22Rv1 (cell line): Measurements from ENCODE around the gene TMEM120A.

ENCODE experiments used
- H3K27ac ChIP-seq: fragments of 450-650 bp; 2 replicates; pipeline ENCODE4 v1.5.1; 2017
- CTCF ChIP-seq: fragments of 450-650 bp; IDR thresholded peaks from 2 replicates; pipeline ENCODE4 v1.5.1; 2017; ENCODE audit warnings: mild to moderate bottlenecking
- ZFX ChIP-seq: fragments of 450-650 bp; IDR thresholded peaks from 2 replicates; pipeline ENCODE4 v1.6.1; 2017; ENCODE audit warnings: antibody characterized with exemption, borderline replicate concordance

TMEM120A gene

GRCh38 chr7:75953931-75954330 is 40.5 kb downstream of the TMEM120A start:
- TF ChIP-seq ZFX (no peak), CTCF (no peak)
- H3K27ac ChIP-seq: no peak overlapping the region

- H3K27ac ChIP-seq: no peak overlapping the region
- TF ChIP-seq CTCF (no peak), ZFX (no peak)
These were observed 41.0 kb downstream of the TMEM120A start for GRCh38 chr7:75953431-75953830.

- H3K27ac ChIP-seq: peak overlapping the region; percentile 35; the same call in 1 of the 2 replicates
- TF ChIP-seq ZFX (no peak), CTCF (no peak)
These were observed 42.9 kb downstream of the TMEM120A start for GRCh38 chr7:75951506-75951905.

GRCh38 chr7:75950111-75950681 is 44.2 kb downstream of the TMEM120A start:
- TF ChIP-seq ZFX (no peak), CTCF (no peak)
- peak overlapping the region; percentile 35 for H3K27ac ChIP-seq

GRCh38 chr7:75948179-75948578 is 46.2 kb downstream of the TMEM120A start:
- H3K27ac ChIP-seq: no peak overlapping the region
- TF ChIP-seq CTCF (no peak), ZFX (no peak)

GRCh38 chr7:75946207-75946855 is 48.1 kb downstream of the TMEM120A start:
- TF ChIP-seq CTCF (no peak), ZFX (no peak)
- H3K27ac ChIP-seq: no peak overlapping the region
